H9 (cell line): ENCODE measurements around the gene CTDNEP1. TPM values are rescaled to one million over a fixed set of nuclear protein-coding genes. Genes with fewer than 3 reads are reported as not detected.

Experiments used
- DNase-seq: peaks from one replicate; pipeline ENCODE4 v3.0.0-alpha.2; 2017
- H2AFZ ChIP-seq: one replicate; pipeline ENCODE4 v1.6.1; 2013; ENCODE audit warnings: mild to moderate bottlenecking, low read length, control low read depth, moderate library complexity
- H2AK5ac ChIP-seq: 2 replicates; pipeline ENCODE4 v1.6.1; 2013; ENCODE audit warnings: low read length, control low read depth, mixed read lengths; ENCODE audit not compliant: insufficient read length
- H2BK120ac ChIP-seq: one replicate; pipeline ENCODE4 v1.6.1; 2013; ENCODE audit warnings: low read depth, mild to moderate bottlenecking, low read length, control low read depth, inconsistent platforms; ENCODE audit not compliant: poor library complexity, severe bottlenecking
- H2BK12ac ChIP-seq: 2 replicates; pipeline ENCODE4 v1.6.1; 2013; ENCODE audit warnings: low read length, control low read depth, mixed read lengths, low read depth; ENCODE audit not compliant: insufficient read length
- H2BK15ac ChIP-seq: 2 replicates; pipeline ENCODE4 v1.6.1; 2013; ENCODE audit warnings: low read depth, low read length, control low read depth
- H2BK20ac ChIP-seq: one replicate; pipeline ENCODE4 v1.6.1; 2013; ENCODE audit warnings: low read depth, mild to moderate bottlenecking, low read length, control low read depth, inconsistent platforms; ENCODE audit not compliant: poor library complexity, severe bottlenecking
- H2BK5ac ChIP-seq: 2 replicates; pipeline ENCODE4 v1.6.1; 2013; ENCODE audit warnings: low read length, control low read depth, mixed read lengths; ENCODE audit not compliant: insufficient read length
- H3K14ac ChIP-seq: 2 replicates; pipeline ENCODE4 v1.6.1; 2013; ENCODE audit warnings: low read length, control low read depth; ENCODE audit not compliant: insufficient read depth
- H3K18ac ChIP-seq: 2 replicates; pipeline ENCODE4 v1.6.1; 2013; ENCODE audit warnings: low read depth, mild to moderate bottlenecking, mixed read lengths, low read length, control low read depth; ENCODE audit not compliant: insufficient read length
- H3K23ac ChIP-seq: 2 replicates; pipeline ENCODE4 v1.6.1; 2013; ENCODE audit warnings: low read length, control low read depth, mixed read lengths, low read depth; ENCODE audit not compliant: insufficient read length
- H3K23me2 ChIP-seq: 2 replicates; pipeline ENCODE4 v1.6.1; 2013; ENCODE audit warnings: low read depth, mild to moderate bottlenecking, mixed read lengths, low read length, control low read depth; ENCODE audit not compliant: insufficient read length, poor library complexity, severe bottlenecking
- H3K27ac ChIP-seq: 2 replicates; pipeline ENCODE4 v1.5.1; 2013; ENCODE audit warnings: low read length, control low read depth, mixed read lengths, low read depth; ENCODE audit not compliant: insufficient read length
- H3K27me3 ChIP-seq: 2 replicates; pipeline ENCODE4 v1.6.1; 2013; ENCODE audit warnings: low read length, control low read depth, inconsistent platforms; ENCODE audit not compliant: insufficient read depth
- H3K4ac ChIP-seq: 2 replicates; pipeline ENCODE4 v1.6.1; 2013; ENCODE audit warnings: low read depth, mild to moderate bottlenecking, control low read depth, inconsistent platforms, low read length, moderate library complexity
- H3K4me1 ChIP-seq: 2 replicates; pipeline ENCODE4 v1.6.1; 2013; ENCODE audit warnings: low read length, control low read depth, inconsistent platforms; ENCODE audit not compliant: insufficient read depth
- H3K4me2 ChIP-seq: 2 replicates; pipeline ENCODE4 v1.6.1; 2013; ENCODE audit warnings: low read length, control low read depth, mixed read lengths; ENCODE audit not compliant: insufficient read length, insufficient read depth
- H3K56ac ChIP-seq: 2 replicates; pipeline ENCODE4 v1.6.1; 2013; ENCODE audit warnings: low read depth, mild to moderate bottlenecking, mixed read lengths, low read length, control low read depth; ENCODE audit not compliant: insufficient read length
- H3K79me1 ChIP-seq: 2 replicates; pipeline ENCODE4 v1.6.1; 2013; ENCODE audit warnings: low read depth, mild to moderate bottlenecking, moderate library complexity, low read length, control low read depth, inconsistent platforms; ENCODE audit not compliant: insufficient read depth, poor library complexity, severe bottlenecking
- H3K79me2 ChIP-seq: 2 replicates; pipeline ENCODE4 v1.6.1; 2013; ENCODE audit warnings: low read length, control low read depth, inconsistent platforms; ENCODE audit not compliant: insufficient read depth
- H3K9ac ChIP-seq: 2 replicates; pipeline ENCODE4 v1.6.1; 2013; ENCODE audit warnings: low read length, control low read depth, mixed read lengths; ENCODE audit not compliant: insufficient read length; ENCODE audit errors: extremely low read depth
- H3K9me3 ChIP-seq: one replicate; pipeline ENCODE4 v1.6.1; 2013; ENCODE audit warnings: low read depth, low read length, inconsistent platforms; ENCODE audit not compliant: control insufficient read depth
- H3T11ph ChIP-seq: one replicate; pipeline ENCODE4 v1.6.1; 2013; ENCODE audit warnings: mild to moderate bottlenecking, low read length, control low read depth, inconsistent platforms
- H4K20me1 ChIP-seq: one replicate; pipeline ENCODE4 v1.6.1; 2013; ENCODE audit not compliant: control insufficient read depth, insufficient read length, insufficient read depth
- H4K5ac ChIP-seq: 2 replicates; pipeline ENCODE4 v1.6.1; 2013; ENCODE audit warnings: low read depth, mild to moderate bottlenecking, mixed read lengths, low read length, control low read depth; ENCODE audit not compliant: insufficient read length
- H4K8ac ChIP-seq: replicated peaks from 2 replicates; pipeline ENCODE4 v1.6.1; 2013; ENCODE audit warnings: low read length, control low read depth, mixed read lengths, low read depth; ENCODE audit not compliant: insufficient read length
- H4K91ac ChIP-seq: 2 replicates; pipeline ENCODE4 v1.6.1; 2013; ENCODE audit warnings: low read depth, mild to moderate bottlenecking, moderate library complexity, mixed read lengths, low read length, control low read depth; ENCODE audit not compliant: insufficient read length
- H3K27ac Mint-ChIP-seq, 3 experiments: 2 replicates in 2 of 3; 3 replicates in 1 of 3; pipeline ENCODE4 v1.8.0; 2020 to 2021; ENCODE audit warnings: mixed read lengths in 3 of 3, mild to moderate bottlenecking in 1 of 3, moderate library complexity in 1 of 3
- H3K27me3 Mint-ChIP-seq: 2 replicates; pipeline ENCODE4 v1.8.0; 2021; ENCODE audit warnings: low read depth, mild to moderate bottlenecking, moderate library complexity, mixed read lengths
- H3K36me3 Mint-ChIP-seq, 3 experiments: 2 replicates in 2 of 3; 3 replicates in 1 of 3; pipeline ENCODE4 v1.8.0; 2020 to 2021; ENCODE audit warnings: low read depth in 3 of 3, mixed read lengths in 3 of 3; ENCODE audit not compliant: insufficient read depth in 1 of 3
- H3K4me1 Mint-ChIP-seq, 2 experiments: 2 replicates each; pipeline ENCODE4 v1.8.0; 2020; ENCODE audit warnings: mixed read lengths in 2 of 2
- H3K4me3 Mint-ChIP-seq, 2 experiments: 2 replicates in 1 of 2; 3 replicates in 1 of 2; pipeline ENCODE4 v1.8.0; 2020 to 2021; ENCODE audit warnings: mild to moderate bottlenecking in 2 of 2, mixed read lengths in 2 of 2, moderate library complexity in 1 of 2
- H3K9me3 Mint-ChIP-seq, 2 experiments: 2 replicates in 1 of 2; 3 replicates in 1 of 2; pipeline ENCODE4 v1.8.0; 2020; ENCODE audit warnings: mild to moderate bottlenecking in 2 of 2, mixed read lengths in 2 of 2, moderate library complexity in 1 of 2
- WGBS: extraction: QIAGEN DNeasy Blood & Tissue Kit; methylation state at CpG from one replicate; pipeline ENCODE4 v1.1.7; 2013; ENCODE audit warnings: missing lambda C conversion rate, low lambda C conversion rate, mixed read lengths; ENCODE audit not compliant: insufficient read length; ENCODE audit errors: extremely low coverage; 5-methylcytosine and 5-hydroxymethylcytosine counted together
- total RNA-seq: library from RNA; stranded (reverse); gene quantifications from 2 replicates; pipeline ENCODE4 v1.2.1, GENCODE V29; 2021
- TF ChIP-seq, protein P1 (sequence below): fragments of 200-600 bp; sonication (generic); conservative IDR thresholded peaks from 3 replicates; pipeline ENCODE4 v1.8.0; 2021; ENCODE audit warnings: antibody characterized with exemption, mild to moderate bottlenecking

Gene CTDNEP1
- total RNA-seq, 1 experiment from 2014 or later = 134 TPM

DNA sequence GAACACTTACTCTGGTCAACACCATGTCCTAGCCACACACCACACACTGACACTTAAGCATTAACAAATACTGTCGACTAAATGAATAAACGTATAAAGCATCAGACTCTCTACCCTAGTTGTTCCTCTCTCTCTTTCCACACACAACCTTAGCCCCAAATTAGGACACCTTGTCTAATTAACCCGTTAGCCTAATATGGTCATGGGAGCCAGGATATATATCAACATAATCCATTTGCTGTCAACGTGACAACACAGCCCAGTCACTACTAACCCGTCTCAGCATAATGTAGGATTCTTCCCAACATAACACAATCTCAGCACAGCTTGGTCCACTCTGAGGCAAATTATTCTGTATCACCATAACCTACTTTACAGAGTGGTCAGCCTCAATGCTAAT is 19.4 kb downstream of the CTDNEP1 start:
- no peaks in the 10 kb centered on the region for H3K27me3 ChIP-seq
- Mint-ChIP-seq H3K36me3 (peaks cover 53 to 75% (median 68%) of the 10 kb centered on the region in 3 experiments; a peak in 6 of 7 replicates), H3K27ac (no peak overlapping the region; a peak in 1 of 7 replicates), H3K27me3 (no peaks in the 10 kb centered on the region; the same call in 1 of the 2 replicates), H3K9me3 (no peaks in the 10 kb centered on the region), H3K4me3 (peak overlapping the region; percentile 94 to 100; a peak in 4 of 5 replicates), H3K4me1 (peaks cover 27 to 36% of the 10 kb centered on the region in 2 experiments)
- H3K4me1 ChIP-seq = no peaks in the 10 kb centered on the region
- no peak overlapping the region for H3K23ac ChIP-seq
- H3K4ac ChIP-seq = no peak overlapping the region
- H4K5ac ChIP-seq = no peak overlapping the region
- H2BK15ac ChIP-seq = no peak overlapping the region
- no peak overlapping the region for H3K56ac ChIP-seq
- peak overlapping the region; percentile 19 for H3K4me2 ChIP-seq
- H4K91ac ChIP-seq = no peak overlapping the region
- no peak for DNase-seq
- TF ChIP-seq, protein P1, sequence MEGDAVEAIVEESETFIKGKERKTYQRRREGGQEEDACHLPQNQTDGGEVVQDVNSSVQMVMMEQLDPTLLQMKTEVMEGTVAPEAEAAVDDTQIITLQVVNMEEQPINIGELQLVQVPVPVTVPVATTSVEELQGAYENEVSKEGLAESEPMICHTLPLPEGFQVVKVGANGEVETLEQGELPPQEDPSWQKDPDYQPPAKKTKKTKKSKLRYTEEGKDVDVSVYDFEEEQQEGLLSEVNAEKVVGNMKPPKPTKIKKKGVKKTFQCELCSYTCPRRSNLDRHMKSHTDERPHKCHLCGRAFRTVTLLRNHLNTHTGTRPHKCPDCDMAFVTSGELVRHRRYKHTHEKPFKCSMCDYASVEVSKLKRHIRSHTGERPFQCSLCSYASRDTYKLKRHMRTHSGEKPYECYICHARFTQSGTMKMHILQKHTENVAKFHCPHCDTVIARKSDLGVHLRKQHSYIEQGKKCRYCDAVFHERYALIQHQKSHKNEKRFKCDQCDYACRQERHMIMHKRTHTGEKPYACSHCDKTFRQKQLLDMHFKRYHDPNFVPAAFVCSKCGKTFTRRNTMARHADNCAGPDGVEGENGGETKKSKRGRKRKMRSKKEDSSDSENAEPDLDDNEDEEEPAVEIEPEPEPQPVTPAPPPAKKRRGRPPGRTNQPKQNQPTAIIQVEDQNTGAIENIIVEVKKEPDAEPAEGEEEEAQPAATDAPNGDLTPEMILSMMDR = no peak
- no peak overlapping the region for H3T11ph ChIP-seq
- no CpG with 5 or more reads among the region's 5 CpGs for WGBS
- H2BK5ac ChIP-seq = no peak overlapping the region
- H3K79me1 ChIP-seq = peaks cover 13% of the 10 kb centered on the region
- H3K18ac ChIP-seq = no peak overlapping the region
- H3K14ac ChIP-seq = no peak overlapping the region
- no peaks in the 10 kb centered on the region for H3K9me3 ChIP-seq
- H2AFZ ChIP-seq = no peak overlapping the region
- no peak overlapping the region for H4K8ac ChIP-seq
- no peak overlapping the region for H2BK12ac ChIP-seq
- H4K20me1 ChIP-seq = no peaks in the 10 kb centered on the region
- no peak overlapping the region for H2AK5ac ChIP-seq
- no peak overlapping the region for H2BK120ac ChIP-seq
- H2BK20ac ChIP-seq = no peak overlapping the region
- no peak overlapping the region for H3K9ac ChIP-seq
- peaks cover 7% of the 10 kb centered on the region for H3K23me2 ChIP-seq
- H3K79me2 ChIP-seq = peaks cover 15% of the 10 kb centered on the region; the same call in 1 of the 2 replicates
- no peak overlapping the region for H3K27ac ChIP-seq
